ENCODE measurements around the gene ZNF740.

The ZNF740 gene

DNA sequence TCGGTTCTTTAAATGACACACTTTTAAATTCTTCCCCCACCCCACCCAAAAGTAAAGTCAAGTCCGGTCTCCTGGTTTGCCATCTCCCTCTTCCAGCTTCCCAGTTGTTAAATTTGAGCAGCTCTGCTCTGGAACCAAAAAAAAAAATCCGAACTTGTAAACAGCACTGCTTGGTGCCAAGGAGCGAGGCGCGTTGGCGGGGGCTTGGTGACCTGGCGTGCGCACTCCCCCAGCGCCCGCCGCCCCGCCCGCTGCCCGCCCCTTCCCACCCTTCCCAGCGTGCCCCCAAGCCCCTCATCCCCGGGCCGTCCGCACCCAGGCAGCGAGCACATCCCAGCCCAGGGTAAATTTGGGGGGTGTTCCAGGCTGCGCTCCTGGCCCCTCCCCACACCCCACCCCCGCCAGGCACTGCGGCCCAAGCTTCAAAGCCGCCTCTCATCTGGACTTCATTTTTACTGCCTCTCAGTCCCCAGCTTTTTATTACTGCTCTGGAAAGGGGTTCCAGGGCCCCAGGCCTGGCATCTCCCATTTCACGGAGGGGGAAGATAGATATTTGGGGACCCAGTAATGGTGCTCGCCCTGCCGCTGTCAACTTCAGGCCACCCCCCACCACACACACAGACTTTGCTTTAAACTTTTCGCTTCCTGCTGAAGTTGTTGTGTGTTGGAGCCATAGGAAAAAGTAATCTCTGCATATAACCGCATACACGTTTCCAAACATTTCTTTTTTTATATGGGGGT lies 38.2 kb downstream of the ZNF740 start:
- Histone ChIP-seq H3K4me3 (ENCODE audit: low read depth, low read length) (peak overlapping the region; percentile 56), H3K9ac (no peak overlapping the region), H3K4me1 (peaks cover 8% of the 10 kb centered on the region), H3K9me3 (ENCODE audit: control insufficient read depth, low read length) (no peaks in the 10 kb centered on the region), H3K79me2 (no peaks in the 10 kb centered on the region), H3K27ac (no peak overlapping the region), H3K27me3 (ENCODE audit: control insufficient read depth, insufficient read depth, low read length) (no peaks in the 10 kb centered on the region), H3K36me3 (ENCODE audit: control insufficient read depth, insufficient read depth, low read length) (no peaks in the 10 kb centered on the region), H3K4me2 (ENCODE audit: low read length) (no peak overlapping the region), H2AFZ (no peak overlapping the region)
- TF ChIP-seq CTCF (IDR thresholded peaks at IDR 0.05) = no peak

DNA sequence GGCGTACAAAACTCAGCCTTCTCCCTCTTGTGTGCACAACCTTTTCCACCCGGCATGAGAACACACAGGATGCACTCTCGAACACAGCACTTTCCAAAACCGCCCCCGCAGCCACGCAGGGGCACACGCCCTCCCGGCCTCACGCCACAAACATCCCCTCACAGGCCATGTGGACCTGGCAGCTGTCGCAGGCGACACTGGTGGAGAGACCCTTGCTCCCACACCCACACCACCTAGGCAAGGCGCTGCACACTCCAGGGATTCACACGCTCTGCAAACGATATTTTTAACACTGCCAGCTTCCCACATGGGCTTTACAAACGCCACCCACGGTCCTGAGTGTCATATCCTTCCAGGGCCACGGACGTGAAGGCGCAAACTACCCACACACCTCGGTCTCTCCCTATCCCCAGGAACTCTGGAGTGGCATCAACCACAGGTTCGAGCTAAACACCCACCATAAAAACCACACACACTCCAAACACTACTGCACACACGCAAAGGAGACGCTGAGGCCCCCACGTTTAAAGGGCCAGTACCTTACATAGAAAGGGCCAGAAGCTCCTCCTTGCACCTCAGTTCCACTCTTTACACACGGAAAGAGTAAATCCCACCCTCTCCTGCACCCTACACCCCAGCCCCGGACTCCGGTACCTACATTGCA lies 38.9 kb downstream of the ZNF740 start:
- no peak for TF ChIP-seq CTCF (IDR thresholded peaks at IDR 0.05)
- Histone ChIP-seq H3K4me2 (ENCODE audit: low read length) (peak overlapping the region; percentile 65), H3K9me3 (ENCODE audit: control insufficient read depth, low read length) (no peaks in the 10 kb centered on the region), H3K4me1 (peaks cover 12% of the 10 kb centered on the region), H3K27me3 (ENCODE audit: control insufficient read depth, insufficient read depth, low read length) (no peaks in the 10 kb centered on the region), H3K9ac (no peak overlapping the region), H3K36me3 (ENCODE audit: control insufficient read depth, insufficient read depth, low read length) (no peaks in the 10 kb centered on the region), H2AFZ (peak overlapping the region; percentile 90), H3K4me3 (ENCODE audit: low read depth, low read length) (peak overlapping the region; percentile 56), H3K79me2 (no peaks in the 10 kb centered on the region), H3K27ac (peak overlapping the region; percentile 12)

GRCh38 chr12:53219956-53220693 lies 39.6 kb downstream of the ZNF740 start:
- Histone ChIP-seq H2AFZ (peak overlapping the region; percentile 90), H3K4me3 (ENCODE audit: low read depth, low read length) (peak overlapping the region; percentile 56), H3K36me3 (ENCODE audit: control insufficient read depth, insufficient read depth, low read length) (no peaks in the 10 kb centered on the region), H3K4me1 (peaks cover 12% of the 10 kb centered on the region), H3K4me2 (ENCODE audit: low read length) (peak overlapping the region; percentile 65), H3K9ac (no peak overlapping the region), H3K9me3 (ENCODE audit: control insufficient read depth, low read length) (no peaks in the 10 kb centered on the region), H3K27ac (peak overlapping the region; percentile 99), H3K27me3 (ENCODE audit: control insufficient read depth, insufficient read depth, low read length) (no peaks in the 10 kb centered on the region), H3K79me2 (no peaks in the 10 kb centered on the region)
- TF ChIP-seq CTCF (IDR thresholded peaks at IDR 0.05) = no peak

DNA sequence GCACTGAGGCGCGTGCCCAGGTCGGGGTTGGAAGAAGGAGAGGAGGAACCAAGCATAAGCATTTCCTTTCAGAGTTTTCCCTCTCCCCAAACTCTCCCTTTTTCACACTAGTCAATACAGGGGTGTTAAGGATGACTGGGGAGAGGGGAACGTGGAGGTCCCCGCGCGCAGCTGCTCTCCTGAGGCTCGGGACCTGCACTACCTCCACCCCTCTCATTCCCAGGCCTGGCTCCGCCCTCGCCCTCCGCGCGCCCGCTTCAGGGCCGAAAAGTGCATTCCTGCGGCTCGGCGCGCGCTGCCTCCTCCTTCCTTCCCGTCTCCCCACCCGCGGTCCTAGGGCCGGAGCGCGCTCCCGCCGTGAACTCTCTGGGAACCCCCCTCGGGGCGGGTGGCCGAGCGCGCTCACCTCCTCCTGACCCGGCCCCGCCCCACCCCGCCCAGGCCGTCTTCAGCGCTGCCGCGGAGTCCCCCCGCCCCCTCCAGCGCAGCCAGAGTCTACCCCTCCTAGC lies 40.2 kb downstream of the ZNF740 start:
- H3K36me3 ChIP-seq (ENCODE audit: control insufficient read depth, insufficient read depth, low read length) = no peaks in the 10 kb centered on the region
- H3K4me1 ChIP-seq = peaks cover 12% of the 10 kb centered on the region
- H3K79me2 ChIP-seq = no peaks in the 10 kb centered on the region
- H3K4me3 ChIP-seq (ENCODE audit: low read depth, low read length) = peak overlapping the region; percentile 79
- no peak overlapping the region for H3K9ac ChIP-seq
- H3K9me3 ChIP-seq (ENCODE audit: control insufficient read depth, low read length) = no peaks in the 10 kb centered on the region
- no peaks in the 10 kb centered on the region for H3K27me3 ChIP-seq (ENCODE audit: control insufficient read depth, insufficient read depth, low read length)
- no peak for TF ChIP-seq CTCF (IDR thresholded peaks at IDR 0.05)
- peak overlapping the region; percentile 99 for H3K27ac ChIP-seq
- peak overlapping the region; percentile 90 for H2AFZ ChIP-seq
- H3K4me2 ChIP-seq (ENCODE audit: low read length) = peak overlapping the region; percentile 100
